Activated T-cell treated with anti-CD3 and anti-CD28 coated beads for 24 hours (primary cell): Measurements from ENCODE around the gene LAGE3.

Source experiments
- DNase-seq: peaks from one replicate; pipeline ENCODE4 v3.0.0-alpha.2; 2020; ENCODE audit warnings: low read depth

LAGE3 gene

GRCh38 chrX:154478728-154479622 is at the start of gene LAGE3:
TSS of gene LAGE3 (minus strand) at chrX:154479281. CDS start at chrX:154478915, 366 bp downstream.
- DNase-seq = peak; percentile 91

GRCh38 chrX:154526901-154527675 is 48.0 kb upstream of the LAGE3 start:
- no peak for DNase-seq

GRCh38 chrX:154525606-154526490 is 46.8 kb upstream of the LAGE3 start:
- DNase-seq = no peak

DNA sequence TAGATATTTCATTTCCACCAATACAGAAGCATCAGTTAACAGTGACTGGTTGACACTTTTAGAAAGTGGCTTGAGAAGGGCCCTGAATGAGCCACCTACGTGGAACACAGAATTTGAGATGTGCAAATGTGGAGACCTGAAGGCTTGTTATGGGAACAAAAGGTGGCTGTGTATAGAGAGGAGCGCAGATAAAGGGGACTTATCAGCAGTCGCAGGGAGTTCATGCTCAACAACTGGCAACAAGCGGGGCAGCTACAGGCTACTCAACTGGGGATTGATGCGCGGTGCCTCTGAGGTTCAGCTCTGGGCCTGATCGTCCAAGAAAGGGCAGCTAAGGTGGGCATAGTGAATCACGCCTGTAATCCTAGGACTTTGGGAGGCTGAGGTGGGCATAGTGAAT is 40.3 kb upstream of the LAGE3 start:
- no peak for DNase-seq

DNA sequence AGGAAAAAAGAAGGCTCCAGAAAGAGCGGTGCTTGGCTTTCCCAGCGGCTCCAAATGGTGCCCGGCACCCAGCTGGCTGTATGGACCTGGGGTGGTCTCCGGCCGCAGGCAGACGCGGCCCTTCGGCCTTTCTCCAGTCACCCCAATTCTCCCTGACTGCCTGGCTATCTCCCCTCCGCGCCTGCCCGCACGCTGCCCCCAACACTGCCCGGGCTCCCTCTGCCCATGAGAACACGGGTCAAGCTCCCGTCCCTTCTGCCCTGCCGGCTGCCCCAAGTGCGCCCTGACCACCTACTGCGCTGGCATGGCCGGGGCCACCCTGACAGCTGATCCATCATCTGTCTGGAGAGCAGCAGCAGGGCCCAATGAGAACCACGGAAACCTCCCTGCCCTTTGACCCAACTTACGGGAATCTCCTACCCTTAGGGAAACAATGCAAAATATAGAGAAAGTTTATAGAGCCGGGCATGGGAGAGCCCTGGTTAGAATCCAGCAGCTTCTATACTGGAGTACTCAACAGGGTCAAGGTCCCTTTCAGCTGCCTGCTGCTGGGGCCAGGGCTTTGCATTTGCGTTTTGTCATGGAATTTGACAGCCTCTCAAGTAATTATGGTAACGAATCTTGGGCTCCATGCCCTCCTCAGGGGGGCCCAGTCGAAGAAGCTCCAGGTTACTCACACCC is 38.2 kb upstream of the LAGE3 start:
- DNase-seq = no peak

DNA sequence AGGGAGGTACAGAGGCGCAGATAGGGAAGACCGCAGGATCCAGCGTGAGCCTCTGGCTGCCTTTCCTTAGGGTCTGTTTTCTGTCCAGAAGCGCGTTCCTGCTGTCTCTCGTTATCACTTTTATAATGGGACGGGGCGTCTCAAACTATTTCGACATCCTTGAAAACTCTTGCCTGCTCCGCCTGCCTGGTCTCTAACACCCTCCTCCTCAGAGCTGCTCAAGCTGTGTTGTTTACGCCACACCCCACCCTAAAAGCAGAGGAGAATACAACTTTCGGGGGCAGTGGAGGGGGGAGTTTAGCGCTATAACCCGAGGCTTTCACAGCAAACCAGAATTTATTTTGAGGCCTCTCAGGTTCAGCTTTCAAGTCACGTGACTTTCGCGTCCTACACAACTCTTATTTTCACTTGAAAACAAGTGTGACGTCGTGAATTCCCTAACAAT is 37.6 kb upstream of the LAGE3 start:
- DNase-seq = no peak

DNA sequence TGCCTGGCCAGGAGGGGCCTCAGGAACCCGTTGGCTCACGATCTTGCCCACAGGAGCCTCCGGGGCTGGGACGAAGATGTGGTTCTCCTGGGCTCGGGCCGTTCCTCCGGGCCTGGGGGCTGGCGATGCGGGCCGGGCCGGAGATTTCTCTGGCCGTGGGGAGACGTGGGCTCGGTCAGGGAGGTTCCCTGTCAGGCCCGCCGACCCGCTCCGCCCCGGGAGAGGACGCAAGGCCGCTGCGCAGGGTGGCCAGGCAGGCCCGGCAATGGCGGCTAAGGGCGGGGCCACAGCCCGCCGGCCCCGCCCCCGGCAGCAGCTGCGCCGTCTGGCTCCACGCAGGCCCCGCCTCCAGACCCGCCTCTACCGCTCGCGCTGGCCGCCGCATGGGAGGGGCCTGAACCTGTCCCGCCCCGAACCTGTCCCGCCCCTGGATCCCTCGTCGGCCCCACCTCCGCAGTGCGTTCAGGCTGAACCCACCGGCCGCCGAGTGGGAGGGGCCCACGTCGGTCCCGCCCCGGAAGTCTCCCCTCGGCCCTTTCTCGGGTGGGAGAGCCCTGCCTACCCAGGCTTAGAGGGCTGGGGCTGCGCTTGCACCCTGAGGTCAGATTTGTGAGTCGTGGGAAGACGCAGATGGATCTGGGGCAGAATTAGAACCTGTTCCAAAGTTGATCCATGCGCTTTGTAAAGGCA is 37.0 kb upstream of the LAGE3 start, which contains the start of gene FAM3A:
FAM3A (minus strand) TSS at position 267 of the 690 bp plus-strand sequence. CDS start 460 bp downstream, outside the sequence.
- peak; percentile 90 for DNase-seq

GRCh38 chrX:154515090-154515965 is 36.2 kb upstream of the LAGE3 start:
- no peak for DNase-seq

GRCh38 chrX:154513716-154514115 is 34.6 kb upstream of the LAGE3 start:
- no peak for DNase-seq

DNA sequence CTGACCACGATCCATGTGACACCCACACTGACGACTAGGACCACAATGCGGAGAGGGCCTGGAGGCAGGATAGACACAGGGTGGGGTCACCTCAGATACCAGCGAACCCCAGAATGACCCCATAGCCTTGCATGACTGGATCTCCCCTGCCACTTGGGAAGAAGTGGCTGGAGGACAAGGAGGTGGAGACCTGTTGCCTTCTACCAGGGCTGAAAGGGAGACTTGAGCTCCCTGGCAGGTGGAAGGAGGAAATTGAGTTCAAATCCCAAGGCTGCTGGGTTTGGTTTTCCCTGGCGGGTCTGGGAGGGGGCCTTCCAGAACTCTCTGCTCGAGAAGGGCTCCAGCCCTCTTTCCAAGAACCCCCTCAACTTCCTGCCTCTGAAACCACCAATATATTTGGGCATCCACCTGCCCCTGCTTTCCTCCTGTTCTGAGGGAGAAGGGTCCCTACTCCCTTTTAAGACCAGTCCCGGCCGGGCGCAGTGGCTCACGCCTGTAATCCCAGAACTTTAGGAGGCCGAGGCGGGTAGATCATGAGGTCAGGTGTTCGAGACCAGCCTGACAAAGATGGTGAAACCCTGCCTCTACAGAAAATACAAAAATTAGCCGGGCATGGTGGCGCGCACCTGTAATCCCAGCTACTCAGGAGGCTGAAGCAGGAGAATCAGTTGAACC is 33.9 kb upstream of the LAGE3 start:
- DNase-seq = no peak

GRCh38 chrX:154511761-154512160 is 32.7 kb upstream of the LAGE3 start:
- no peak for DNase-seq

- DNase-seq = no peak
These were observed 30.4 kb upstream of the LAGE3 start for GRCh38 chrX:154509455-154509854.

DNA sequence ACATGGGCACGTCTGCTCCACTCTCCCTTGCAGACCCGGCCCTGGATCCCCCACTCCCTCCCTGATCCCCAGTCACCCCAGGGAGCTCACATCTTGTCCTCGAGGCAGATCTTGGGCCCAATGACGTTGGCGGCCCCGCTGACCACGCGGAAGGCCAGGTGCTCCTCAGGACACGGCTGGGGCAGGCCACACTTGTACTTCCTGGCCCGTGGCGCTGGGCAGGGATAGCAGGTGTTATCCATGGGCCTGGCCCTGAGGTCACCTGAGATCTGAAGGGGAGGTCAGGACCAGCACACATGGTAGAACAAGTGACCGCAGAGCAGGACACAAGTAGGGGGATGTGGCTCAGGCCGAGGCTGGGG is 29.3 kb upstream of the LAGE3 start:
- no peak for DNase-seq

DNA sequence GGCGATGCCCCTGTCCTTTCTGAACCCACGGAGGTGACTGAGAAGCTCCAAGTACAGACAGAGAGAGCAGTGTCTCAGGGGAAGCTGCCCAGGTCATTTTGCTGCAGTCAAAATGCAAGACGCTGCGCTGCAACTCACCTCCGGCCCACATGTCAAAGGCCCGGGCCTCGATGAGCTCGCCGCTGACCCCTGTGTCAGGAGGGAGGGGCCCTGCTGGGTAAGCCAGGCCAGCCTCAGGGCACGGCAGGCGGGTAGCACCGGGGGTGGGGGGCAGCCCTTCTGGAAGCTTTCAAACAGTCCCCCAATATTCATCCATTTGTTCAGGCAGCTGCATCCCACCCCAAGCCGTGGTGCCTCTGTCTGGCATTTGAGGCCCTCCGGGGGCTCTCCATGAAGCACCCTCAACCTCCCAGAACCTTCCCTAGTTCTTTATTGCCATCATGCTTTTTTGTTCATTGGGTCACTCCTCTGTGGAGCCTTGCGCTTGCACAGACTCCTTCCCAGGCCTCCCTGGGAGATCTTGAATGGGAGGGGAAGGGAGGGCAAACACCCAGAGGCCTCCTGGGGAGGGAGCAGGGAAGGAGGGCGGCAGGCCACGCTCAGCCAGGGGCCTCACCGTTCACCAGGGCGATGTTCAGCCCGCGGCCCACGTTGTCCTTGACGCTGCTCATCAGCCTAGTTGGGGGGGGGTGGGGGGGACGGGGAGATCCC is 28.7 kb upstream of the LAGE3 start:
- DNase-seq = no peak

- no peak for DNase-seq
These were observed 27.6 kb upstream of the LAGE3 start for GRCh38 chrX:154506483-154507332.

DNA sequence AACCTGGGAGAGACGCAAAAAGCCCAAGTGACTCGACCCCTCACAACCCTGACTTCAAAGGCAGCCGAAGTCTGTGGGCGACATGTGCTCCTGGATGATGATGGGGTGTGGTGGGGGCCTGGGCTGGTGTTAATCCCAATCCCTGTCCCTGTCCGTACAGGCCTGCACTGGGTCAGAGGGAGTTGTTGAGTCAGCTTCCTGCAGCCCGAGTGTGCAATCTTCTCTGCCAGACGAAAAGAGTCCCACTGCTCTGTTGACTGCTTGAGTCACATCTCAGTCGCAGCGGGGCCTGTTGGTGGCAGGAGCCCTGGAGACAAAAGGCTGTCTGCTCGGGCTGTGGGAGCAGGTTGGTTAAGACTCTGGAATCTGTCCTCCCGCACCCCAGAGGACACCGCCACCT is 26.7 kb upstream of the LAGE3 start:
- no peak for DNase-seq

DNA sequence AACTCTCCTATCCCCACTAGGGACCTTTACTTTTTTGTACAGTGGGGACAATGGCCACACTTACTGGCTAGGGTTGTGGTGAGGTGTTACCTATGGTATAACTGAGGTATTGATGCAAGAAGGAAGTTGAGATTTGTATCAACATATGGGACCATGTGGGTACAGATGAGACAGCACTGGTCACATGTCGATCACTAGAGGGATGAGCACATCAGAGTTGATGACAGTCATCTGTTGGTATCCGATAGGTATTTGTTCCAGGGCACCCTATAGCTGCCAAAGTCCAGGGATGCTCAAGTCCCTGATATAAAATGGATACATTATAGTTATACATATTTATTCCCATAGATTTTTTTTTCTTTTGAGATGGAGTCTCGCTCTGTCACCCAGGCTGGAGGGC is 23.9 kb upstream of the LAGE3 start:
- DNase-seq = no peak

DNA sequence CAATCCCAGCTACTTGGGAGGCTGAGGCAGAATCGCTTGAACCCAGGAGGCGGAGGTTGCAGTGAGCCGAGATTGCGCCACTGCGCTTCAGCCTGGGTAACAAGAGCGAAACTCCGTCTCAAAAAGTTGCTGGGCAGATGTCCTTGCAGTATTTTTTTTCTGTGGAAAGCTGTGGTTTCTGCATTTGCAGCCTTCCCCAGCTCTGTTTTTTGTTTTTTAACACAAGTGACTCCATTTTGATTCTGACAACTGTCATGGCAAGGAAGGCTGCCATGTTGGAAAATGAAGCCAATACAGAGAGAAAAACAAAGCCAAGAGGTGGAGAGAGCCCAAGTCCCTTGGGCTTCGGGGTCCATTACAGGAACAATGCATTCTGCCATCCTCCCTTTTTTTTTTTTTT is 23.0 kb upstream of the LAGE3 start:
- no peak for DNase-seq
